Measurements from ENCODE around the gene SUPT3H. TPM values are rescaled to one million over a fixed set of nuclear protein-coding genes. Genes with fewer than 3 reads are reported as not detected.

SUPT3H gene
- polyA plus RNA-seq, 1 experiment = 8.7 TPM

- Histone ChIP-seq H3K27ac (ENCODE audit: low read depth, low read length) (no peak overlapping the region), H3K9me3 (ENCODE audit: control insufficient read depth, insufficient read depth, low read length) (no peaks in the 10 kb centered on the region), H3K27me3 (ENCODE audit: control insufficient read depth, insufficient read depth, low read length) (no peaks in the 10 kb centered on the region), H3K4me3 (ENCODE audit: low read depth, low read length) (no peak overlapping the region)
- DNase-seq (ENCODE audit: low read depth, low spot score) = no peak
- TF ChIP-seq CTCF (IDR thresholded peaks at IDR 0.05; ENCODE audit: low read depth, low read length) = no peak
- POLR2A ChIA-PET = no interaction called here
- CTCF ChIA-PET = no interaction called here
Observed at GRCh38 chr6:44826025-44826676, 551.6 kb downstream of the SUPT3H start.

- no peak for DNase-seq (ENCODE audit: low read depth, low spot score)
- H3K9me3 ChIP-seq (ENCODE audit: control insufficient read depth, insufficient read depth, low read length) = no peaks in the 10 kb centered on the region
- ChIA-PET CTCF (no interaction called here), POLR2A (no interaction called here)
- H3K27ac ChIP-seq (ENCODE audit: low read depth, low read length) = no peak overlapping the region
- no peak for TF ChIP-seq CTCF (IDR thresholded peaks at IDR 0.05; ENCODE audit: low read depth, low read length)
- no peaks in the 10 kb centered on the region for H3K27me3 ChIP-seq (ENCODE audit: control insufficient read depth, insufficient read depth, low read length)
- no peak overlapping the region for H3K4me3 ChIP-seq (ENCODE audit: low read depth, low read length)
Observed at GRCh38 chr6:44825273-44825672, 552.5 kb downstream of the SUPT3H start.

GRCh38 chr6:44824567-44824966 is 553.2 kb downstream of the SUPT3H start:
- no peak for DNase-seq (ENCODE audit: low read depth, low spot score)
- POLR2A ChIA-PET = no interaction called here
- Histone ChIP-seq H3K9me3 (ENCODE audit: control insufficient read depth, insufficient read depth, low read length) (no peaks in the 10 kb centered on the region), H3K27me3 (ENCODE audit: control insufficient read depth, insufficient read depth, low read length) (no peaks in the 10 kb centered on the region), H3K4me3 (ENCODE audit: low read depth, low read length) (no peak overlapping the region), H3K27ac (ENCODE audit: low read depth, low read length) (no peak overlapping the region)
- no peak for TF ChIP-seq CTCF (IDR thresholded peaks at IDR 0.05; ENCODE audit: low read depth, low read length)
- CTCF ChIA-PET = no interaction called here

DNA sequence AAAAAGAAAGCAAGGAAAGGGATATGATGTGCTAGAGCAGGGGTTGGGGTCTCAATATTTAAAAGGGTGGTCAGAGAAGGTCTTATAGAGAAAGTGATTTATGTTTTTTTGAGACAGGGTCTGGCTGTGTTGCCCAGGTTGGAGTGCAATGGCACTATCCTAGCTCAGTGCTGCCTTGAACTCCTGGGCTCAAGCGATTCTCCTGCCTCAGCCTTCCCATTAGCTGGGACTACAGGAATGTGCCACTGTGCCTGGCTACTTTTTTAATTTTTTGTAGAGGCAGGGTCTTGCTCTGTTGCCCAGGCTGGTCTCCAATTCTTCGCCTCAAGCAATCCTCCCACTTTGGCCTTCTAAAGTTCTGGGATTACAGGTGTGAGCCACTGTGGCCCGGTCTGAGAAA is 557.0 kb downstream of the SUPT3H start:
- no peak for DNase-seq (ENCODE audit: low read depth, low spot score)
- Histone ChIP-seq H3K27ac (ENCODE audit: low read depth, low read length) (no peak overlapping the region), H3K4me3 (ENCODE audit: low read depth, low read length) (no peak overlapping the region), H3K9me3 (ENCODE audit: control insufficient read depth, insufficient read depth, low read length) (no peaks in the 10 kb centered on the region), H3K27me3 (ENCODE audit: control insufficient read depth, insufficient read depth, low read length) (no peaks in the 10 kb centered on the region)
- POLR2A ChIA-PET = no interaction called here
- TF ChIP-seq CTCF (IDR thresholded peaks at IDR 0.05; ENCODE audit: low read depth, low read length) = no peak
- CTCF ChIA-PET = no interaction called here

GRCh38 chr6:44820321-44820720 is 557.4 kb downstream of the SUPT3H start:
- Histone ChIP-seq H3K27me3 (ENCODE audit: control insufficient read depth, insufficient read depth, low read length) (no peaks in the 10 kb centered on the region), H3K9me3 (ENCODE audit: control insufficient read depth, insufficient read depth, low read length) (no peaks in the 10 kb centered on the region), H3K27ac (ENCODE audit: low read depth, low read length) (no peak overlapping the region), H3K4me3 (ENCODE audit: low read depth, low read length) (no peak overlapping the region)
- no peak for TF ChIP-seq CTCF (IDR thresholded peaks at IDR 0.05; ENCODE audit: low read depth, low read length)
- no peak for DNase-seq (ENCODE audit: low read depth, low spot score)
- ChIA-PET POLR2A (no interaction called here), CTCF (no interaction called here)

Data from AG04450 (cell line).